Caco-2 (cell line): Measurements from ENCODE around the gene INO80C. TPM values are rescaled to one million over a fixed set of nuclear protein-coding genes. Genes with fewer than 3 reads are reported as not detected.

Experiments used
- BruUV-seq: library from RNA; stranded (reverse); fragments of 400-500 nt; replicated peaks from 2 replicates; lab custom pipeline; 2021; lab: Mats Ljungman, UMichigan
- CTCF ChIA-PET: fragments of 300-600 bp; sonication (Branson Sonifier 250); formaldehyde crosslinking; loops from one replicate; lab custom pipeline; 2022; ENCODE audit warnings: antibody characterized with exemption; lab: Charles Lee
- POLR2A ChIA-PET: fragments of 300-600 bp; sonication (Branson Sonifier 250); formaldehyde crosslinking; loops from one replicate; lab custom pipeline; 2022; ENCODE audit warnings: antibody characterized with exemption; lab: Charles Lee
- DNase-seq, 2 experiments: peaks; one replicate each; pipeline versions ENCODE4 v3.0.0 to v3.0.0-alpha.2; 2020 to 2022
- H3K27me3 ChIP-seq: replicated peaks from 2 replicates; pipeline ENCODE4 v1.6.0; 2011; ENCODE audit warnings: low read length; ENCODE audit not compliant: control insufficient read depth, insufficient read depth
- H3K36me3 ChIP-seq: 2 replicates; pipeline ENCODE4 v1.5.1; 2011; ENCODE audit warnings: low read length; ENCODE audit not compliant: control insufficient read depth, insufficient read depth
- H3K4me1 ChIP-seq: fragments of 250-450 bp; sonication (Bioruptor Pico); 2 replicates; pipeline ENCODE4 v1.5.1; 2020; ENCODE audit warnings: mild to moderate bottlenecking
- H3K4me3 ChIP-seq: 2 replicates; pipeline ENCODE4 v1.5.1; 2011; ENCODE audit warnings: low read depth, mild to moderate bottlenecking, control low read depth, low read length
- H3K9me3 ChIP-seq: fragments of 250-450 bp; sonication (Bioruptor Pico); 2 replicates; pipeline ENCODE4 v1.5.1; 2020; ENCODE audit warnings: mild to moderate bottlenecking, moderate library complexity
- H3K27ac Mint-ChIP-seq: one replicate; pipeline ENCODE4 v1.8.0; 2022; ENCODE audit warnings: mixed read lengths; ENCODE audit not compliant: unreplicated experiment
- H3K27me3 Mint-ChIP-seq: one replicate; pipeline ENCODE4 v1.8.0; 2022; ENCODE audit warnings: mixed read lengths; ENCODE audit not compliant: insufficient read depth, unreplicated experiment
- H3K36me3 Mint-ChIP-seq: one replicate; pipeline ENCODE4 v1.8.0; 2022; ENCODE audit warnings: mild to moderate bottlenecking, mixed read lengths; ENCODE audit not compliant: insufficient read depth, unreplicated experiment
- H3K4me1 Mint-ChIP-seq: one replicate; pipeline ENCODE4 v1.8.0; 2022; ENCODE audit warnings: low read depth, mixed read lengths; ENCODE audit not compliant: unreplicated experiment
- H3K4me3 Mint-ChIP-seq: one replicate; pipeline ENCODE4 v1.8.0; 2022; ENCODE audit warnings: mild to moderate bottlenecking, moderate library complexity, mixed read lengths; ENCODE audit not compliant: unreplicated experiment
- H3K9me3 Mint-ChIP-seq: one replicate; pipeline ENCODE4 v1.8.0; 2022; ENCODE audit warnings: mixed read lengths; ENCODE audit not compliant: unreplicated experiment
- intact Hi-C: fragments of 100-400 bp; cut with micrococcal nuclease; formaldehyde crosslinking; loops from one replicate; pipeline ENCODE4 v1.10.0; 2022; ENCODE audit not compliant: unreplicated experiment
- total RNA-seq: library from RNA; stranded (reverse); gene quantifications from 2 replicates; pipeline ENCODE4 v1.2.3, GENCODE V29; 2022
- TF ChIP-seq, protein P1 (sequence below), 2 experiments: fragments of 200-600 bp in 1 of 2; IDR thresholded peaks; 1 replicate in 1 of 2; 2 replicates in 1 of 2; pipeline versions ENCODE4 v1.5.1 to v1.8.0; 2011 to 2022; ENCODE audit warnings: antibody characterized with exemption in 1 of 2, control low read depth in 1 of 2, inconsistent platforms in 1 of 2, low read depth in 1 of 2, low read length in 1 of 2, mild to moderate bottlenecking in 1 of 2, moderate library complexity in 1 of 2; ENCODE audit not compliant: insufficient read depth in 1 of 2, severe bottlenecking in 1 of 2, unreplicated experiment in 1 of 2

The INO80C gene
- total RNA-seq, 1 experiment from 2014 or later = 26.6 TPM

DNA sequence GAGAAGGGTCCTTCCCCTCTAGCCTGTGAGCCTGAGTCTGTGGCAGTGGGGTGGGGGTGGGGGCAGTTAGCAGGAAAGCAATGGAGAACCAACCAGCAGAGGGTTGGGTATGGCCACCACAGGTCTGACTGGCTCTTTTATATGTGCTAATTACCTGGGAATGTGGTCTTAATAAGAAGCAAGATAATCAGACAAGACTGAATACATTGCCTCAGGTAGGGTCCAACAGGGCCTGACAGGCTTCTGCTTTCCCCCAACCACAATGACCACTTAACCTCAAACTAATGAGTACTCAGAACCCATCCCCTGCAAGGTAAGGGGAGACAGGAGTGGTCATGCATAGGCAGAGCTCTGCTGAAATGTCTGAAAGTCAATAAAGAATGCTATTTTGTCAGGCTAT lies 44.6 kb upstream of the INO80C start:
- H3K4me3 Mint-ChIP-seq = no peak overlapping the region
- Histone ChIP-seq H3K4me3 (no peak overlapping the region), H3K27me3 (no peaks in the 10 kb centered on the region), H3K4me1 (no peaks in the 10 kb centered on the region; the same call in 1 of the 2 replicates), H3K36me3 (no peaks in the 10 kb centered on the region), H3K9me3 (no peaks in the 10 kb centered on the region)
- H3K36me3 Mint-ChIP-seq = no peaks in the 10 kb centered on the region
- BruUV-seq = no TSS peak
- ChIA-PET CTCF (no interaction called here), POLR2A (no interaction called here)
- H3K4me1 Mint-ChIP-seq = no peaks in the 10 kb centered on the region
- no peaks in the 10 kb centered on the region for H3K27me3 Mint-ChIP-seq
- H3K27ac Mint-ChIP-seq = no peak overlapping the region
- no peak for DNase-seq
- no peaks in the 10 kb centered on the region for H3K9me3 Mint-ChIP-seq
- TF ChIP-seq, protein P1, sequence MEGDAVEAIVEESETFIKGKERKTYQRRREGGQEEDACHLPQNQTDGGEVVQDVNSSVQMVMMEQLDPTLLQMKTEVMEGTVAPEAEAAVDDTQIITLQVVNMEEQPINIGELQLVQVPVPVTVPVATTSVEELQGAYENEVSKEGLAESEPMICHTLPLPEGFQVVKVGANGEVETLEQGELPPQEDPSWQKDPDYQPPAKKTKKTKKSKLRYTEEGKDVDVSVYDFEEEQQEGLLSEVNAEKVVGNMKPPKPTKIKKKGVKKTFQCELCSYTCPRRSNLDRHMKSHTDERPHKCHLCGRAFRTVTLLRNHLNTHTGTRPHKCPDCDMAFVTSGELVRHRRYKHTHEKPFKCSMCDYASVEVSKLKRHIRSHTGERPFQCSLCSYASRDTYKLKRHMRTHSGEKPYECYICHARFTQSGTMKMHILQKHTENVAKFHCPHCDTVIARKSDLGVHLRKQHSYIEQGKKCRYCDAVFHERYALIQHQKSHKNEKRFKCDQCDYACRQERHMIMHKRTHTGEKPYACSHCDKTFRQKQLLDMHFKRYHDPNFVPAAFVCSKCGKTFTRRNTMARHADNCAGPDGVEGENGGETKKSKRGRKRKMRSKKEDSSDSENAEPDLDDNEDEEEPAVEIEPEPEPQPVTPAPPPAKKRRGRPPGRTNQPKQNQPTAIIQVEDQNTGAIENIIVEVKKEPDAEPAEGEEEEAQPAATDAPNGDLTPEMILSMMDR (IDR thresholded peaks at IDR 0.05; ENCODE audit: insufficient read depth in 1 of 2, low read depth in 1 of 2, low read length in 1 of 2, severe bottlenecking in 1 of 2, unreplicated experiment in 1 of 2) = no peak
- intact Hi-C loops = no loop called here

DNA sequence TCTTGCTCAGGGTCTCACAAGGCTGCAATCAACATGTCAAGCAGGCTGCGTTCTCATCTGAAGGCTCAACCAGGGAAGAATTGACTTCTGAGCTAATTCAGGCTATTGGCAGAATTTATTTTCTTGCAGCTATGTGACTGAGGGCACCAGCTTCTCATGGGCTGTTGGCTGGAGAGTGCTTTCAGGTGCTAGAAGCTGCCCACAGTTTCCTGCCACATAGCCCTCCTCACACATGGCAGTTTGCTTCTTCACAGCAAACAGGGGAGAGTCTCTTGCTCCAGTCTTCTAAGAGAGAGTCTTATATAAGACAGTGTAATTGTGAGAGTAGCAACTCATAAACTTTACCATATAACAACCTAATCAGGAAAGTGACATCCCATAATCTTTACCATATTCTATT lies 37.5 kb upstream of the INO80C start:
- no TSS peak for BruUV-seq
- H3K9me3 ChIP-seq = no peaks in the 10 kb centered on the region
- Mint-ChIP-seq H3K36me3 (no peaks in the 10 kb centered on the region), H3K27ac (no peak overlapping the region), H3K4me1 (no peaks in the 10 kb centered on the region), H3K9me3 (no peaks in the 10 kb centered on the region), H3K27me3 (no peaks in the 10 kb centered on the region), H3K4me3 (no peak overlapping the region)
- no peaks in the 10 kb centered on the region for H3K27me3 ChIP-seq
- H3K4me3 ChIP-seq = no peak overlapping the region
- no peaks in the 10 kb centered on the region for H3K36me3 ChIP-seq
- intact Hi-C loops = no loop called here
- POLR2A ChIA-PET = no interaction called here
- CTCF ChIA-PET = interaction anchor here (0.7 kb wide), 1 partner anchor 142 kb away, joined by 3 read pairs; no protein-coding TSS in a partner anchor
- H3K4me1 ChIP-seq = no peaks in the 10 kb centered on the region
- DNase-seq = no peak
- TF ChIP-seq, protein P1 (IDR thresholded peaks at IDR 0.05; ENCODE audit: insufficient read depth in 1 of 2, low read depth in 1 of 2, low read length in 1 of 2, severe bottlenecking in 1 of 2, unreplicated experiment in 1 of 2) = no peak

DNA sequence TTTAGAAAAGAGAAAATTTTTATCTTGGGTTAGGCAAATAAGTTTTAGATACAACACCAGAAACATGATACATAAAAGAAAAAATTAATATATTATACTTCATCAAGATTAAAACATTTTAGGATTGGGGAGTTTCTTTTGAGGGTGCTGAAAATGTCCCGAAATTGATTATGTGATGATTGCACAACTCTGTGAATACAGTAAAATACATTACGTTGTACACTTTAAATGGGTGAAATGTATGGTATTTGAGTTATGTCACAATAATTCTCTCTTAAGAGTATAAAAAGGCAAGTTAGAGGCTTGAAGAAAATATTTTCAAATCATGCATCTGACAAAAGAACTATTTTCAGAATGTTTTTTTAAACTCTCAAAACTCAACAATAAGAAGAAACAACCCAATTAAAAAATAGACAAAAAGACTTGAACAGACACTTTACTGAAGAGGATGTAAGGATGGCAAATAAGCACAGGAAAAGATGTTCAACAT lies 36.2 kb upstream of the INO80C start:
- no peaks in the 10 kb centered on the region for H3K4me1 Mint-ChIP-seq

More for the DNA sequence above, 36.2 kb upstream of the INO80C start:
- H3K36me3 Mint-ChIP-seq = no peaks in the 10 kb centered on the region
- no TSS peak for BruUV-seq
- CTCF ChIA-PET = interaction anchor here (0.7 kb wide), 1 partner anchor 112 kb away, joined by 3 read pairs; no protein-coding TSS in a partner anchor
- POLR2A ChIA-PET = no interaction called here
- Histone ChIP-seq H3K4me1 (no peaks in the 10 kb centered on the region), H3K27me3 (no peaks in the 10 kb centered on the region), H3K36me3 (no peaks in the 10 kb centered on the region), H3K4me3 (no peak overlapping the region), H3K9me3 (no peaks in the 10 kb centered on the region)
- H3K27me3 Mint-ChIP-seq = no peaks in the 10 kb centered on the region
- no peaks in the 10 kb centered on the region for H3K9me3 Mint-ChIP-seq
- no peak for DNase-seq
- H3K4me3 Mint-ChIP-seq = no peak overlapping the region
- no peak overlapping the region for H3K27ac Mint-ChIP-seq
- intact Hi-C loops = no loop called here
- TF ChIP-seq, protein P1 (IDR thresholded peaks at IDR 0.05; ENCODE audit: insufficient read depth in 1 of 2, low read depth in 1 of 2, low read length in 1 of 2, severe bottlenecking in 1 of 2, unreplicated experiment in 1 of 2) = no peak
